Loucy (cell line): ENCODE results near the gene SORCS2.

Experiments
- CTCF ChIP-seq: fragments of 200-600 bp; sonication (generic); conservative IDR thresholded peaks from 2 replicates; pipeline ENCODE4 v1.5.1; 2014; ENCODE audit warnings: mild to moderate bottlenecking, antibody characterized with exemption, low read length
- EZH2phosphoT487 ChIP-seq: fragments of 200-600 bp; IDR thresholded peaks from 2 replicates; pipeline ENCODE4 v1.6.1; 2018; ENCODE audit warnings: antibody characterized with exemption, mild to moderate bottlenecking, moderate library complexity, borderline replicate concordance

- no peak for TF ChIP-seq CTCF
- no peak for TF ChIP-seq EZH2phosphoT487
These were observed 25.4 kb downstream of the SORCS2 start for GRCh38 chr4:7217474-7218321.
